Coronary artery (tissue), 2 donors: ENCODE measurements around the gene PDE5A.

Experiments used
- DNase-seq: peaks from one replicate; pipeline ENCODE4 v3.0.0-alpha.2; 2017; ENCODE audit warnings: low spot score
- H3K27ac ChIP-seq, 2 donors: fragments of 200-600 bp; sonication (generic); one replicate each; pipeline ENCODE4 v1.5.1; 2016 to 2019
- H3K4me3 ChIP-seq: fragments of 200-600 bp; sonication (generic); 2 replicates; pipeline ENCODE4 v1.5.1; 2016; ENCODE audit warnings: mild to moderate bottlenecking, moderate library complexity
- CTCF ChIP-seq: fragments of 200-600 bp; sonication (generic); IDR thresholded peaks from one replicate; pipeline ENCODE4 v1.5.1; 2019; ENCODE audit warnings: antibody characterized with exemption

The PDE5A gene

GRCh38 chr4:119589165-119589564, 39.4 kb downstream of the PDE5A start:
- TF ChIP-seq CTCF = no peak
- no peak for DNase-seq
- H3K4me3 ChIP-seq = no peak overlapping the region
- H3K27ac ChIP-seq = no peak overlapping the region

- H3K4me3 ChIP-seq = no peak overlapping the region
- no peak for DNase-seq
- no peak for TF ChIP-seq CTCF
- H3K27ac ChIP-seq = no peak overlapping the region
Observed at GRCh38 chr4:119587796-119588195, 40.8 kb downstream of the PDE5A start.

GRCh38 chr4:119585771-119586170, 42.8 kb downstream of the PDE5A start:
- no peak overlapping the region for H3K27ac ChIP-seq
- H3K4me3 ChIP-seq = no peak overlapping the region
- DNase-seq = no peak
- no peak for TF ChIP-seq CTCF

- no peak for TF ChIP-seq CTCF
- DNase-seq = no peak
- Histone ChIP-seq H3K27ac (no peak overlapping the region), H3K4me3 (no peak overlapping the region)
Observed at GRCh38 chr4:119581190-119581873, 47.3 kb downstream of the PDE5A start.

GRCh38 chr4:119580293-119580692, 48.3 kb downstream of the PDE5A start:
- H3K27ac ChIP-seq = no peak overlapping the region
- DNase-seq = no peak
- no peak for TF ChIP-seq CTCF
- H3K4me3 ChIP-seq = no peak overlapping the region

- Histone ChIP-seq H3K27ac (no peak overlapping the region), H3K4me3 (no peak overlapping the region)
- TF ChIP-seq CTCF = no peak
- DNase-seq = no peak
Observed at GRCh38 chr4:119579823-119580222, 48.8 kb downstream of the PDE5A start.

- H3K27ac ChIP-seq = peak overlapping the region; percentile 36 to 70
- peak overlapping the region; percentile 36 for H3K4me3 ChIP-seq
Observed at GRCh38 chr4:119570401-119570800, 58.2 kb downstream of the PDE5A start.

More at GRCh38 chr4:119570401-119570800, 58.2 kb downstream of the PDE5A start:
- DNase-seq = no peak
- TF ChIP-seq CTCF = no peak
